22Rv1 (cell line): Measurements from ENCODE around the gene GDPD3.

ENCODE experiments used
- CTCF ChIP-seq: fragments of 450-650 bp; IDR thresholded peaks from 2 replicates; pipeline ENCODE4 v1.5.1; 2017; ENCODE audit warnings: mild to moderate bottlenecking
- ZFX ChIP-seq: fragments of 450-650 bp; IDR thresholded peaks from 2 replicates; pipeline ENCODE4 v1.6.1; 2017; ENCODE audit warnings: antibody characterized with exemption, borderline replicate concordance

- TF ChIP-seq CTCF: no peak
- TF ChIP-seq ZFX: no peak
Measured at GRCh38 chr16:30108059-30108850, 5.1 kb downstream of the GDPD3 start.
